Measurements from ENCODE around the gene MED14.

Gene MED14

GRCh38 chrX:40663078-40663740 is 72.1 kb downstream of the MED14 start:
- DNase-seq (ENCODE audit: low read depth): no peak

- DNase-seq (ENCODE audit: low read depth): no peak
Observed at GRCh38 chrX:40661489-40661888, 73.9 kb downstream of the MED14 start.

- DNase-seq (ENCODE audit: low read depth): no peak
Observed at GRCh38 chrX:40660381-40660780, 75.0 kb downstream of the MED14 start.

GRCh38 chrX:40653535-40653934 is 81.8 kb downstream of the MED14 start:
- no peak for DNase-seq (ENCODE audit: low read depth)

- DNase-seq (ENCODE audit: low read depth): no peak
Observed at GRCh38 chrX:40652664-40653063, 82.7 kb downstream of the MED14 start.

GRCh38 chrX:40651620-40652223 is 83.6 kb downstream of the MED14 start:
- peak; percentile 60 for DNase-seq (ENCODE audit: low read depth)

GRCh38 chrX:40647307-40648197 is 87.8 kb downstream of the MED14 start, which contains the start of gene CXorf38:
TSS of gene CXorf38 (minus strand) at chrX:40647561. CDS start at chrX:40647520, 41 bp downstream.
- DNase-seq (ENCODE audit: low read depth): peak; percentile 86

- DNase-seq (ENCODE audit: low read depth): peak; percentile 9
Observed at GRCh38 chrX:40646489-40647306, 88.6 kb downstream of the MED14 start.

GRCh38 chrX:40644821-40645358 is 90.5 kb downstream of the MED14 start:
- DNase-seq (ENCODE audit: low read depth): peak; percentile 6

- no peak for DNase-seq (ENCODE audit: low read depth)
Observed at GRCh38 chrX:40644176-40644575, 91.2 kb downstream of the MED14 start.

- DNase-seq (ENCODE audit: low read depth): no peak
Observed at GRCh38 chrX:40637687-40638086, 97.7 kb downstream of the MED14 start.

GRCh38 chrX:40632199-40632598 is 103.1 kb downstream of the MED14 start:
- DNase-seq (ENCODE audit: low read depth): no peak

GRCh38 chrX:40628506-40628905 is 106.8 kb downstream of the MED14 start:
- DNase-seq (ENCODE audit: low read depth): no peak

- no peak for DNase-seq (ENCODE audit: low read depth)
Observed at GRCh38 chrX:40625294-40625693, 110.0 kb downstream of the MED14 start.

GRCh38 chrX:40623665-40624064 is 111.7 kb downstream of the MED14 start:
- DNase-seq (ENCODE audit: low read depth): no peak

GRCh38 chrX:40623139-40623536 is 112.2 kb downstream of the MED14 start, which contains the start of gene MPC1L:
TSS of gene MPC1L (plus strand) at chrX:40623428. CDS start at chrX:40623566, 138 bp downstream.
- DNase-seq (ENCODE audit: low read depth): no peak

GRCh38 chrX:40622479-40623138 is 112.7 kb downstream of the MED14 start:
- DNase-seq (ENCODE audit: low read depth): no peak

- no peak for DNase-seq (ENCODE audit: low read depth)
Observed at GRCh38 chrX:40617566-40617965, 117.8 kb downstream of the MED14 start.

GRCh38 chrX:40615976-40616375 is 119.4 kb downstream of the MED14 start:
- no peak for DNase-seq (ENCODE audit: low read depth)

GRCh38 chrX:40612511-40612910 is 122.8 kb downstream of the MED14 start:
- DNase-seq (ENCODE audit: low read depth): no peak

- DNase-seq (ENCODE audit: low read depth): no peak
Observed at GRCh38 chrX:40607381-40607780, 128.0 kb downstream of the MED14 start.

Data from stimulated activated CD4-positive, alpha-beta T cell treated with anti-CD3 and anti-CD28 coated beads, Interleukin-2, amount 100 ng/mL, for 4 hours (primary cell).